GM19035 (cell line): ENCODE results near the gene OR52I2.

Source experiments
- ATAC-seq: cut with Tn5 transposase; IDR thresholded peaks from one replicate; pipeline ENCODE4 v1.9.1; 2021; ENCODE audit not compliant: unreplicated experiment

OR52I2 gene

GRCh38 chr11:4581443-4581842 lies at the start of gene OR52I2:
Gene OR52I2 (plus strand): TSS chr11:4581743.
- no peak for ATAC-seq

GRCh38 chr11:4539603-4540219 lies 41.8 kb upstream of the OR52I2 start:
- ATAC-seq: peak; percentile 75

DNA sequence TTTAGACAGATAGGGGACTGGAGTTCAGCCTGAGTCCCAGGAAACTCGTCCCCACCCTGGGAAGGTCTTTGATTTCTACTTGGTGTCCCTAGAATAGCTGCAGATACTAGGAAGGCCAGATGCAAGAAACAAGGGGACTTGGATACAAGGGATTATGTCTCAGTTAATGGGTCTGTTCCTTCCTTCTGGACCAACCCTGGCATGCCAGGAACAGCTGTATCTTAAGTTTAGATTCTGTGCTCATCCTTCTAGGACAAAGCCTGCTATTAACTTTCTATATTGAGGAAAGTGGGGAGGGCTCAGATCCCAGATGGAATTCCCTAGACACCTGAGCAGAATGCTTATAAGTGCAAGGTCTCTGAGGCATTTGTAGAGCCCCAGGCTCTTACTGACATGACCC lies 40.5 kb upstream of the OR52I2 start:
- ATAC-seq: no peak

GRCh38 chr11:4543561-4543960 lies 38.0 kb upstream of the OR52I2 start:
- ATAC-seq: no peak

- ATAC-seq: no peak
Measured at GRCh38 chr11:4544891-4545290, 36.7 kb upstream of the OR52I2 start, which contains the start of gene OR52M1. Gene OR52M1 (plus strand): TSS chr11:4545191. CDS start chr11:4545191, 0 bp downstream.

GRCh38 chr11:4546878-4547277 lies 34.7 kb upstream of the OR52I2 start:
- no peak for ATAC-seq

GRCh38 chr11:4547416-4547815 lies 34.1 kb upstream of the OR52I2 start:
- no peak for ATAC-seq

- no peak for ATAC-seq
Measured at GRCh38 chr11:4551346-4551979, 30.1 kb upstream of the OR52I2 start.

GRCh38 chr11:4559527-4560440 lies 21.8 kb upstream of the OR52I2 start:
- ATAC-seq: no peak

GRCh38 chr11:4560467-4560866 lies 21.1 kb upstream of the OR52I2 start:
- no peak for ATAC-seq

- no peak for ATAC-seq
Measured at GRCh38 chr11:4565371-4565770, 16.2 kb upstream of the OR52I2 start.

- ATAC-seq: no peak
Measured at GRCh38 chr11:4569075-4569474, 12.5 kb upstream of the OR52I2 start.

DNA sequence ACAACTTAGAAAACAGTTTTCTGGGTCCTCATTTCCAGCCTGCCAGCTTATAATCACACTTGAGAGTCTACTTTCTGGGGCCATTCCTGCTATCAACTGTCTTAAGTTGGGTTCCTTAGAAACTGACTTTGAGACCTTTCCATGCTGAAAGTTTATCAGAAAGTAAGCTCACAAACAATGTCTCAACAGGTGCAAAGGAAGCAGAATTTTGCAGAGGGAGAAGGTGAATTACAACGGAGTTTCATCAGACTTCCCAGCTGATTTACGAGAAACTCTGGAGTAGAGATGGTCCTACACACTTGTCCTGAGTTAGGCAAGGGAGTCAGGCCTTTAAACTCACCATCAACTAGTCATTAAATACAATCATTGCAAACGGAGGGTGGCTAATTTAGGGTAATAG lies 4.7 kb upstream of the OR52I2 start:
- ATAC-seq: no peak

DNA sequence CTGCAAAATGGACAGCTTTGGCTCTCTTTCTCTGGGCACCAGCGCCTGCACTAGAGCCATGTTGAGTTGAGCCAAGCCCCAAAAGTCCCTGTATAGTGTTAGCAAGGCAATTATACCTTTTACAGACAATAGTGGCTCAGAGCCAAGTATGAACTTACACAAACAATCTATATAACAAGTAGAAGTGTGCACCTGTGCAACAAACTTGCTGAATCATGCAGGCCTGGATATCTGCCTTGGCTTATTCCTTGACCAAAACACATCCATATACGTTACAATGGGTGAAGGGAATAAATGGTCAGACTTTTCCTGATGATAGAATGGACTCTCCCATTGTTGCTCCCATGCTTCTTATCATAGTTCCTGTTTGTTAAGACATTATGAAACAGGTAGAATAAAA lies 3.8 kb upstream of the OR52I2 start:
- ATAC-seq: no peak

- ATAC-seq: no peak
Measured at GRCh38 chr11:4578624-4579023, 2.9 kb upstream of the OR52I2 start.

- no peak for ATAC-seq
Measured at GRCh38 chr11:4580124-4580523, 1.4 kb upstream of the OR52I2 start.

DNA sequence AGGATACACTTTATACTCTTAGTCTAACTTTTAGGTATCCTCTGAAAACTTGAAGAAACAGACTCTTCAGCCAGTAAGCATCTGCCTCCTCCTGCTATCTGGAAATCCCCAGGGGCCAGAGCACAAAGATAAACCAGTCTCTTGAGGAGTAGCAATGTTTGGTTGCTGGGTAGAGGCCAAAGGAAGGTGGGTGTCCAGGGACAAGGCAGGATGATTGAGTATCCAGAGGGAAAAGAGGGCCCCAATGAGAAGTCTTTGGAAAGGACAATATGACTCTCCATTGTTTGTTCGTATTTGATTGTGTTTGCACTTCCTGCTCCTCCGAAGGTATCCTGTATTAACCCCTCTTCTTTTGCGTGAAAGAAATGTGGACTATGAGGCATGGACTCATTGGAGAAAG lies 7.5 kb downstream of the OR52I2 start:
- ATAC-seq: no peak

DNA sequence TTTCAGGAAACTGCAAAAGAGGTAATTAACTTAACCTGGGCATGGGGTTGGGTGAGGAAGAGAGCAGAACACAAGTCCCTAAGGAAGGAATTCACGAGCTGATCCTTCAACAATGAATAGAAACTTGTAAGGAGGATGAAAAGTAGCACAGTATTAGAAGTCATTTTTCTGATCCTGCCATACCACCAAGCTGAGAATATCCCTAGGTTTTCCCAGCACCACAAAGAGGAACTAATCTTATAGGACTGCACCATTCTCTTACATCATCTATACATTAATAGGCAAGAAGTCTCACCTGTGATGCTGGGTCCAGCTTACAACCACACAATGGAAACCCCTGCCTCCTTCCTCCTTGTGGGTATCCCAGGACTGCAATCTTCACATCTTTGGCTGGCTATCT lies 12.2 kb downstream of the OR52I2 start, which contains the start of gene OR52I1:
TSS of gene OR52I1 (plus strand) at position 301 of the 400 bp plus-strand sequence. CDS start at position 301, 0 bp downstream.
- no peak for ATAC-seq

DNA sequence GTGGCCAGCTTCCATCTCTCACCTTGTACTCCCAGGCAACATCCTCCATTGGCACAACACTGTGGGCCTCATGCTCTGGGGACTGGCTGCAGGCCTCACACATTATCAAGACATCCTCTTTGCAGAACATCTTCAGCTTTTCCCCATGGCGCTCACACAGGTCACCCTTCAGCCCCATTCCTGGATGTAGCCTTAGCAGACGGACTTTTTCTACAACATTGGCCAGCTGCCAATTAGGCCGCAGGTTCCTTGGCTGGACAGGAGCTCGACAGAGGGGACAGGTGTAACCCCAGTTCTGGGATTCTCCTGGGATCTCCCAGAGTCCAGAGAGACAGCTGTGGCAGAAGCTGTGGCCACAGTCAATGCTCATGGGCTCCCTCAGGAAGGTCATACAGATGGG lies 23.5 kb downstream of the OR52I2 start:
- ATAC-seq: no peak

- no peak for ATAC-seq
Measured at GRCh38 chr11:4606231-4607015, 24.9 kb downstream of the OR52I2 start.

GRCh38 chr11:4607096-4607495 lies 25.6 kb downstream of the OR52I2 start:
- no peak for ATAC-seq
